Peyer's patch (tissue), 4 donors: ENCODE measurements around the gene FLG.
"Not testable (repeated sequence)": the region's sequence is repeated elsewhere in the genome, so short reads cannot be mapped to it uniquely, and the experiment has no call there.

Source experiments
- POLR2A ChIP-seq, 2 donors: fragments of 450-650 bp; IDR thresholded peaks; one replicate each; pipeline ENCODE4 v1.5.1; 2017; ENCODE audit warnings: antibody characterized with exemption in 2 of 2, mild to moderate bottlenecking in 2 of 2, moderate library complexity in 2 of 2
- TF ChIP-seq, protein P1 (sequence below), 6 experiments: fragments of 450-650 bp in 4 of 6; fragments of 200-600 bp in 2 of 6; sonication (generic) in 1 of 6; IDR thresholded peaks; one replicate each; pipeline ENCODE4 v1.5.1; 2017 to 2019; ENCODE audit warnings: antibody characterized with exemption in 6 of 6, mild to moderate bottlenecking in 3 of 6, moderate library complexity in 1 of 6

DNA sequence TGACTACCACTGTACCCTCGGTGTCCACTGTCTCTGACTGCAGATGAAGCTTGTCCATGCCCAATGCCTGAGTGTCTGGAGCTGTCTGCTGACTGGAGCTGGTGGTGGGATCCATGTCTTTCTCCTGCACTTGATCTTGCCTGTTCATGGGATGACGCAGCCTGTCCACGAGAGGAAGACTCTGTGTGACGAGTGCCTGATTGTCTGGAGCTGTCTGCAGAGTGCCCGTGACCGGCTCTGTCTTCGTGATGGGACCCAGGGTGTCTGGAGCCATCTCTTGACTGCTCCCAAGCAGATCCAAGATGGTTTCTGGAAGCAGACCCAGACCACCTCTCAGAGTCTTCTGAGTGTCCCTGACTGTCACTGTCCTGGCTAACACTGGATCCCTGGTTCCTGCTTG, 16.3 kb downstream of the FLG start:
- TF ChIP-seq, protein P1, sequence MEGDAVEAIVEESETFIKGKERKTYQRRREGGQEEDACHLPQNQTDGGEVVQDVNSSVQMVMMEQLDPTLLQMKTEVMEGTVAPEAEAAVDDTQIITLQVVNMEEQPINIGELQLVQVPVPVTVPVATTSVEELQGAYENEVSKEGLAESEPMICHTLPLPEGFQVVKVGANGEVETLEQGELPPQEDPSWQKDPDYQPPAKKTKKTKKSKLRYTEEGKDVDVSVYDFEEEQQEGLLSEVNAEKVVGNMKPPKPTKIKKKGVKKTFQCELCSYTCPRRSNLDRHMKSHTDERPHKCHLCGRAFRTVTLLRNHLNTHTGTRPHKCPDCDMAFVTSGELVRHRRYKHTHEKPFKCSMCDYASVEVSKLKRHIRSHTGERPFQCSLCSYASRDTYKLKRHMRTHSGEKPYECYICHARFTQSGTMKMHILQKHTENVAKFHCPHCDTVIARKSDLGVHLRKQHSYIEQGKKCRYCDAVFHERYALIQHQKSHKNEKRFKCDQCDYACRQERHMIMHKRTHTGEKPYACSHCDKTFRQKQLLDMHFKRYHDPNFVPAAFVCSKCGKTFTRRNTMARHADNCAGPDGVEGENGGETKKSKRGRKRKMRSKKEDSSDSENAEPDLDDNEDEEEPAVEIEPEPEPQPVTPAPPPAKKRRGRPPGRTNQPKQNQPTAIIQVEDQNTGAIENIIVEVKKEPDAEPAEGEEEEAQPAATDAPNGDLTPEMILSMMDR (IDR thresholded peaks at IDR 0.05): not testable (repeated sequence)
- not testable (repeated sequence) for TF ChIP-seq POLR2A (IDR thresholded peaks at IDR 0.05)
